HepG2 (cell line): ENCODE measurements around the gene TTYH1. TPM values are rescaled to one million over a fixed set of nuclear protein-coding genes. Genes with fewer than 3 reads are reported as not detected.

Experiments
- ATAC-seq: fragments of 200-7000 bp; cut with Tn5 transposase; 3 replicates; pipeline ENCODE4 v1.9.1; 2020; ENCODE audit warnings: mild to moderate bottlenecking, moderate library complexity
- BruUV-seq: library from RNA; stranded (reverse); fragments of 400-500 nt; replicated peaks from 2 replicates; lab custom pipeline; 2021; lab: Mats Ljungman, UMichigan
- CTCF ChIA-PET: fragments of 300-600 bp; formaldehyde crosslinking; extraction: SDS; loops from one replicate; lab custom pipeline; 2021; ENCODE audit warnings: low total read pairs, inconsistent platforms, low intra/inter-chr PET ratio; lab: Yijun Ruan, JAX
- POLR2A ChIA-PET: fragments of 350-600 bp; sonication (Branson Sonifier 250); formaldehyde crosslinking; loops from one replicate; lab custom pipeline; 2020; ENCODE audit warnings: antibody characterized with exemption, inconsistent platforms; lab: Yijun Ruan, JAX
- DNase-seq: peaks from one replicate; pipeline ENCODE4 v3.0.0-alpha.2; 2015; ENCODE audit warnings: low spot score
- FAIRE-seq: peaks from 3 replicates; lab custom pipeline; 2011; peaks lifted over from hg19 to GRCh38; lab: Jason Lieb, UNC
- H2AFZ ChIP-seq: one replicate; pipeline ENCODE4 v1.6.1; 2011; ENCODE audit warnings: low read length, inconsistent platforms
- H3K27ac ChIP-seq: fragments of 300-600 bp; 3 replicates; pipeline ENCODE4 v1.8.0; 2011; ENCODE audit warnings: mixed run types, mild to moderate bottlenecking, mixed read lengths, low read length, inconsistent platforms; ENCODE audit not compliant: insufficient read depth; ENCODE audit errors: extremely low read length
- H3K27me3 ChIP-seq, 2 experiments: fragments of 200-600 bp in 1 of 2; 2 replicates in 1 of 2; 3 replicates in 1 of 2; pipeline versions ENCODE4 v1.6.0 to v1.8.0; 2011; ENCODE audit warnings: low read length in 2 of 2, mild to moderate bottlenecking in 2 of 2, moderate library complexity in 2 of 2, inconsistent platforms in 1 of 2; ENCODE audit not compliant: insufficient read depth in 2 of 2, control insufficient read depth in 1 of 2
- H3K36me3 ChIP-seq, 2 experiments: fragments of 200-600 bp in 1 of 2; replicated peaks in 1 of 2; 2 replicates in 1 of 2; 3 replicates in 1 of 2; pipeline versions ENCODE4 v1.5.1 to v1.8.0; 2011; ENCODE audit warnings: low read length in 2 of 2, inconsistent platforms in 1 of 2; ENCODE audit not compliant: insufficient read depth in 2 of 2, control insufficient read depth in 1 of 2
- H3K4me1 ChIP-seq: 2 replicates; pipeline ENCODE4 v1.5.1; 2012; ENCODE audit warnings: low read length, inconsistent platforms; ENCODE audit not compliant: insufficient read depth
- H3K4me2 ChIP-seq: 2 replicates; pipeline ENCODE4 v1.6.0; 2011; ENCODE audit warnings: low read depth, low read length, inconsistent platforms
- H3K4me3 ChIP-seq, 3 experiments: fragments of 200-600 bp in 1 of 3; sonication (generic), shearing (Covaris generic) in 1 of 3; replicated peaks in 1 of 3; 2 replicates each; pipeline ENCODE4 v1.5.1; 2011 to 2016; ENCODE audit warnings: low read length in 3 of 3, inconsistent platforms in 2 of 3, low read depth in 2 of 3, mild to moderate bottlenecking in 2 of 3, control low read depth in 1 of 3, mixed read lengths in 1 of 3; ENCODE audit not compliant: insufficient read depth in 1 of 3
- H3K79me2 ChIP-seq: one replicate; pipeline ENCODE4 v1.6.1; 2011; ENCODE audit warnings: low read length, inconsistent platforms; ENCODE audit not compliant: insufficient read depth
- H3K9ac ChIP-seq: 2 replicates; pipeline ENCODE4 v1.6.0; 2011; ENCODE audit warnings: mild to moderate bottlenecking, low read depth, low read length, inconsistent platforms; ENCODE audit not compliant: insufficient read depth
- H3K9me3 ChIP-seq: 2 replicates; pipeline ENCODE4 v1.5.1; 2012; ENCODE audit warnings: mild to moderate bottlenecking, low read length
- H4K20me1 ChIP-seq: 2 replicates; pipeline ENCODE4 v1.6.0; 2011; ENCODE audit warnings: inconsistent platforms, mild to moderate bottlenecking, low read length, moderate library complexity; ENCODE audit not compliant: insufficient read depth
- AGO2 ChIP-seq: fragments of 200-400 bp; formaldehyde crosslinking; optimal IDR thresholded peaks from 2 replicates; pipeline ENCODE3; 2017; ENCODE audit warnings: mild to moderate bottlenecking, low read depth, low read length, moderate library complexity
- NRL ChIP-seq: sonication (generic); formaldehyde crosslinking; IDR thresholded peaks from 2 replicates; pipeline ENCODE4 v1.5.0; 2020; ENCODE audit warnings: missing genetic modification reagents, mild to moderate bottlenecking, moderate library complexity, borderline replicate concordance
- PCBP1 ChIP-seq: fragments of 200-400 bp; formaldehyde crosslinking; IDR thresholded peaks from 2 replicates; pipeline ENCODE4 v1.6.1; 2017; ENCODE audit warnings: mild to moderate bottlenecking, low read depth, low read length, borderline replicate concordance
- RBFOX2 ChIP-seq: fragments of 200-400 bp; formaldehyde crosslinking; IDR thresholded peaks from 2 replicates; pipeline ENCODE4 v1.6.1; 2017; ENCODE audit warnings: low read depth, mild to moderate bottlenecking, low read length
- WGBS: methylation state at CpG from one replicate; pipeline ENCODE4 v1.1.6; 2017; ENCODE audit warnings: low lambda C conversion rate; 5-methylcytosine and 5-hydroxymethylcytosine counted together
- in situ Hi-C: cut with HindIII; loops from 2 replicates; pipeline ENCODE4 v1.10.0; 2017; ENCODE audit warnings: low pct_unique_long_range_greater_than_20kb; ENCODE audit not compliant: extremely low pct_ligation_motif_present
- intact Hi-C: fragments of 100-400 bp; cut with micrococcal nuclease; formaldehyde crosslinking; loops from one replicate; pipeline ENCODE4 v1.10.0; 2022; ENCODE audit not compliant: unreplicated experiment
- polyA plus RNA-seq, 8 experiments: library from polyadenylated mRNA; depleted of rRNA in 3 of 8; stranded (reverse) in 7 of 8; unstranded in 1 of 8; fragments of >200 nt; fragmentation: Illumina TruSeq in 4 of 8; extraction: Trizol in 4 of 8; gene quantifications; 2 replicates each; pipeline versions ENCODE4 v1.2.1 to v1.2.3, GENCODE V29; 2011 to 2016; ENCODE audit warnings: low read depth in 4 of 8, missing spikeins in 1 of 8, mixed read lengths in 1 of 8; ENCODE audit not compliant: insufficient read depth in 1 of 8
- total RNA-seq, 5 experiments: library from RNA; depleted of rRNA; stranded (reverse); fragments of >200 nt; fragmentation: Illumina TruSeq; extraction: Trizol; gene quantifications; 2 replicates each; pipeline ENCODE4 v1.2.3, GENCODE V29; 2016; ENCODE audit warnings: low read depth in 1 of 5

The TTYH1 gene
- total and polyA plus RNA-seq, 2 of the 13 experiments (the other 11 are each of a cell fraction or from before 2014, with no cell fraction given), result 6.9 to 19.9 TPM

DNA sequence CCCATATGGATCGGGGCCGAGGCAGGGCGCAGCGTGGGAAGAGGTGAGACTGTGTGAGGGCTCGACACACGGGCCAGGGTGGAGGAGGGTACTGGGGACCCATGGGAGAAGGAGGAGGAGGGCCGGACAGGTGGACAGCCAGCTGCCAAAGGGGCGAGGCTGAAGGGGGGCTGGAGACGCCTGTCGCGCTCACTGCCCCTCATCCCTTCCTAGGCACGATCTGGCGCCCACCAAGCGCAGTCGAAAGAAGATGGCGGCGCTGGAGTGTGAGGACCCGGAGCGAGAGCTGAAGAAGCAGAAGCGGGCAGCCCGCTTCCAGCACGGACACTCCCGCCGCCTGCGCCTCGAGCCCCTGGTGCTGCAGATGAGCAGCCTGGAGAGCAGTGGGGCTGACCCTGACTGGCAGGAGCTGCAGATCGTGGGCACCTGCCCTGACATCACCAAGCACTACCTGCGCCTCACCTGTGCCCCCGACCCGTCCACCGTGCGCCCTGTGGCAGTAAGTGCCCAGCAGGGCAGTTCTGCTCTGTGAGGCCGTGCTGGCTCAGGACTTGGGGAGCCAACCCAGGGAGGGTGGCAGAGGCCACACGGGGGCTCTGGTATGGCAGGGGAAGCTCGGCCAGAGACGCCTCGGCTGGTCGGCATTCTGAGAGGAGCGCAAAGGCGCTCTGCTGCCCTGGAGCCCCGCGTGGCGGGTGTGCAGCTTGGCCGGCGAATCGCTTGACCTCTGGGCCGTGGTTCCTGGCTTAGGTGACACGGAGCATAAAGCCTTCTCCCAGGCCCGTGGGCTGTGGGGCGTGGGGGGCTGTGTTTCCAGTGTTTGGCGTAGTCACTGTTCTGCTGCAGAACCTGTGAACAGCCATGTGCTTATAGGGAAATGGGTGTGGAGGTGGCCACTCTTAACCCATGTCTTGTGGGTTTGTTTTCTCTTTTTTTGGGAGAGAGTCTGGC, 41.4 kb downstream of the TTYH1 start:
- Histone ChIP-seq H3K27me3 (no peaks in the 10 kb centered on the region; a peak in 1 of 5 replicates), H3K9ac (no peak overlapping the region), H3K4me2 (no peak overlapping the region), H3K4me1 (peaks cover 7% of the 10 kb centered on the region), H4K20me1 (peaks cover 18% of the 10 kb centered on the region; the same call in 1 of the 2 replicates), H3K4me3 (no peak overlapping the region), H3K9me3 (no peaks in the 10 kb centered on the region), H3K27ac (no peak overlapping the region), H2AFZ (no peak overlapping the region), H3K36me3 (peaks cover 52 to 89% of the 10 kb centered on the region in 2 experiments), H3K79me2 (peaks cover 12% of the 10 kb centered on the region)
- TF ChIP-seq AGO2 (peak; percentile 43), NRL (CRISPR knock-in tag) (no peak), RBFOX2 (peak; percentile 52), PCBP1 (0 out of 2 replicates have a peak, but pooled peaks have one; percentile 22)
- in situ Hi-C loops, result no loop called here
- WGBS, result 94% methylated on average over 26 of the region's 51 CpGs
- FAIRE-seq, result no peak
- no peak; the same call in 2 of the 3 replicates for ATAC-seq
- ChIA-PET POLR2A (no interaction called here), CTCF (no interaction called here)
- intact Hi-C loops, result no loop called here
- no TSS peak for BruUV-seq
- no peak for DNase-seq
